CD4-positive, alpha-beta T cell treated with Interferon alpha-2 for 1 hour (primary cell): ENCODE data around the gene TMEM14B.
"Not testable (repeated sequence)": the region's sequence is repeated elsewhere in the genome, so short reads cannot be mapped to it uniquely, and the experiment has no call there.

Experiments
- DNase-seq, 2 donors: peaks; one replicate each; pipeline ENCODE4 v3.0.0-alpha.2; 2020 to 2022

The TMEM14B gene

GRCh38 chr6:10747251-10747972 lies at the start of gene TMEM14B:
TSS of gene TMEM14B (plus strand) at chr6:10747805. CDS start at chr6:10749246, 1,441 bp downstream.
- DNase-seq: peak; percentile 98 to 99

GRCh38 chr6:10713962-10714361 lies 33.6 kb upstream of the TMEM14B start:
- no peak for DNase-seq

- peak; percentile 57 to 67 for DNase-seq
Measured at GRCh38 chr6:10719296-10719963, 28.2 kb upstream of the TMEM14B start.

- DNase-seq: no peak
Measured at GRCh38 chr6:10719964-10720264, 27.7 kb upstream of the TMEM14B start.

- DNase-seq: peak; percentile 42 to 62
Measured at GRCh38 chr6:10720265-10720959, 27.2 kb upstream of the TMEM14B start.

GRCh38 chr6:10720960-10721849 lies 26.4 kb upstream of the TMEM14B start:
- DNase-seq: peak; percentile 11 to 34

GRCh38 chr6:10721850-10722569 lies 25.6 kb upstream of the TMEM14B start:
- no peak for DNase-seq

GRCh38 chr6:10722570-10722819 lies 25.1 kb upstream of the TMEM14B start:
- DNase-seq: peak in 1 of 2 donors; percentile 10

- DNase-seq: peak; percentile 75 to 82
Measured at GRCh38 chr6:10722820-10723566, 24.6 kb upstream of the TMEM14B start, which contains the start of gene TMEM14C. TSS of gene TMEM14C (plus strand) at chr6:10723070. CDS start at chr6:10724614, 1,544 bp downstream.

- no peak for DNase-seq
Measured at GRCh38 chr6:10723567-10723881, 24.1 kb upstream of the TMEM14B start.

GRCh38 chr6:10725044-10725443 lies 22.6 kb upstream of the TMEM14B start:
- DNase-seq: no peak

GRCh38 chr6:10725716-10726115 lies 21.9 kb upstream of the TMEM14B start:
- no peak for DNase-seq

- DNase-seq: no peak
Measured at GRCh38 chr6:10730254-10730653, 17.4 kb upstream of the TMEM14B start.

GRCh38 chr6:10733151-10733715 lies 14.4 kb upstream of the TMEM14B start:
- DNase-seq: peak; percentile 21 to 50

- no peak for DNase-seq
Measured at GRCh38 chr6:10733863-10734262, 13.7 kb upstream of the TMEM14B start.

GRCh38 chr6:10736731-10737130 lies 10.9 kb upstream of the TMEM14B start:
- no peak for DNase-seq

- no peak for DNase-seq
Measured at GRCh38 chr6:10740061-10740460, 7.5 kb upstream of the TMEM14B start.

GRCh38 chr6:10741643-10742042 lies 6.0 kb upstream of the TMEM14B start:
- not testable (repeated sequence) for DNase-seq

GRCh38 chr6:10742251-10742650 lies 5.4 kb upstream of the TMEM14B start:
- no peak for DNase-seq

GRCh38 chr6:10743515-10743914 lies 4.1 kb upstream of the TMEM14B start:
- no peak for DNase-seq

- DNase-seq: no peak
Measured at GRCh38 chr6:10745116-10745515, 2.5 kb upstream of the TMEM14B start.

GRCh38 chr6:10746915-10747250 lies 722 bp upstream of the TMEM14B start:
- no peak for DNase-seq
